ENCODE results near the gene RFX8.

DNA sequence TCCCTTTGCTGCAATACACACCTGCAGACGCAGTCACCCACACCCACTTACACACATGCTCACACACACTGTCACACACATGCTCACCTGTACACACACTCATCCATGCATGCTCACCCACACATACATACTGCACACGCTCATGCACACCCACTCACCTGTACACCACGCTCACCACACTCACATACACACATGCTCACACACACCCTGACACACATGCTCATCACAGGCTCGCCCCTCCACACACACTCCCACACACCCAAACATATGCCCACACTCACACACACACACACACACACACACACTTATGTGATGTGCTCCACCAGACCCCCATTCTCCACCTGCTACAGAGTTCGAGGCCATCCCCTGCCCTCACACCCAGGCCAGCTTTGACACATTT lies 64.8 kb downstream of the RFX8 start:
- TF ChIP-seq CTCF (IDR thresholded peaks at IDR 0.05) (no peak), POLR2A (IDR thresholded peaks at IDR 0.05) (no peak)
